ENCODE data around the gene PEX19.
"Not testable (repeated sequence)": the region's sequence is repeated elsewhere in the genome, so short reads cannot be mapped to it uniquely, and the experiment has no call there.

The PEX19 gene, protein sequence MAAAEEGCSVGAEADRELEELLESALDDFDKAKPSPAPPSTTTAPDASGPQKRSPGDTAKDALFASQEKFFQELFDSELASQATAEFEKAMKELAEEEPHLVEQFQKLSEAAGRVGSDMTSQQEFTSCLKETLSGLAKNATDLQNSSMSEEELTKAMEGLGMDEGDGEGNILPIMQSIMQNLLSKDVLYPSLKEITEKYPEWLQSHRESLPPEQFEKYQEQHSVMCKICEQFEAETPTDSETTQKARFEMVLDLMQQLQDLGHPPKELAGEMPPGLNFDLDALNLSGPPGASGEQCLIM

DNA sequence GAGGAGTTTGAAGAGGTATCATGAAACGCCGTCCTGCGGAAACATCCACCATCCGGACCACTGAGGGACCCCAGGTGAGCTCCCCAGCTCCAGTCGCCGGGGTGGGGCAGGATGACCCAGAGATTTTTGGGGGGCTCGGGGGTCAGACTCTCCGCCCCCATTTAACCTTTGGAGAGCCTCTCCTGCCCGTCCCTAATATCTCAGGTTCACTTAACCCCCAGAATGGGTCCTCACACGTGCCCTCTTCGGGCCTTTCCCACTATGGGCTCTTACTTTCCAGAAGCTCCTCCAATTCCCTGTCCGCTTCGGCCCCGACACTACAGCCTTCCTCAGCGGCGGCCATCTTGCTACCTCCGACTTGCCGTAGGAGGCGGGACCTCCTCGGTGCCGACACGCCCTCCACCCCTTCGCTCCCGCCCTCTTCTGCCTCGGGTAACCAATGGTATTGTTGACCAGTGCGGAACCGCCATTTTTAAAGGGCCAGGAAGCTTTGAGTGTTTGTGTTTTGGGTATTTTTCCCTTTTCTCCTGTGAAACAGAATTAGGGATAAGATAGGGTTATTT is at the start of gene PEX19:
Gene PEX19 (minus strand): TSS at position 352 of the 563 bp plus-strand sequence. CDS start 9 bp downstream, at position 343.
- peak; percentile 83 for DNase-seq (ENCODE audit: low read depth)

- DNase-seq (ENCODE audit: low read depth), result no peak
Observed at GRCh38 chr1:160332516-160332915, 47.6 kb upstream of the PEX19 start.

GRCh38 chr1:160330119-160330518 is 45.2 kb upstream of the PEX19 start:
- no peak for DNase-seq (ENCODE audit: low read depth)

- no peak for DNase-seq (ENCODE audit: low read depth)
Observed at GRCh38 chr1:160328184-160328583, 43.3 kb upstream of the PEX19 start.

GRCh38 chr1:160326418-160326817 is 41.5 kb upstream of the PEX19 start:
- no peak for DNase-seq (ENCODE audit: low read depth)

DNA sequence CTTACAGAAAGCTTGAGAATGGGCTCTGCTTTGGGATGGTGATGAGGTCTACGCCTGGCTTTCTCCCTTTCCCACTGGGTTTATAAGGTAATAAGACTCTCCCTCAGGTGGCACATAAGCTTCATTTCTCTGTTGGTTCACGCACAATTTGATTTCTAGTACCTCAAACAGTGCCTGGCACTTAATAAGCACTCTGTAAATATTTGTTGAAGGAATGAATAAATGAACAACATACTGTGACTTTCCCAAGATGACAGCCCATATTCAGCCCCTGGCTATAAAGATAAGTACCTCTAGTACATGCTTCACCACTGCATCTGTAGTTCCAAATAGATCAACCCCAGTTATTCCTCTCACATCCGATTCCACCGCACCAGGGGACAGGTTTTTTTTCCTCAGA is 40.3 kb upstream of the PEX19 start:
- DNase-seq (ENCODE audit: low read depth), result no peak

GRCh38 chr1:160322831-160323230 is 37.9 kb upstream of the PEX19 start:
- no peak for DNase-seq (ENCODE audit: low read depth)

GRCh38 chr1:160315359-160315758 is 30.4 kb upstream of the PEX19 start:
- no peak for DNase-seq (ENCODE audit: low read depth)

- no peak for DNase-seq (ENCODE audit: low read depth)
Observed at GRCh38 chr1:160309571-160309970, 24.6 kb upstream of the PEX19 start.

DNA sequence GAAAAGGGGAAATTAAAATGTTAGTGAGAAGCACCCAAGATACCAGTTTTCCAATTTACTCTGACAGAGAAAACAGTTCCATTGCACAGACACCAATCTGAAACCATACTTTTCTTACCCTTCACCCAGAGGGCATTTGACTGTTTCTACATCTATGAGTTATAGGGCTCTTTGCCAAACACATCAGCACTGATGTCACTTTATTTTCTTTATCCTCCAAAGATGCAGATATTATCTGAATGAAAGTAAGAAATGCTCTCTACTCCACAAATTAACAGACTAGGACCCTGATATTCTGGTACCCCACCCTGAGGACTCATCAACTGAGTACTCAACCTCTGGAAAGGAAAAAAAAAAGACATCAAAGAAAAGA is 24.2 kb upstream of the PEX19 start:
- peak; percentile 10 for DNase-seq (ENCODE audit: low read depth)

DNA sequence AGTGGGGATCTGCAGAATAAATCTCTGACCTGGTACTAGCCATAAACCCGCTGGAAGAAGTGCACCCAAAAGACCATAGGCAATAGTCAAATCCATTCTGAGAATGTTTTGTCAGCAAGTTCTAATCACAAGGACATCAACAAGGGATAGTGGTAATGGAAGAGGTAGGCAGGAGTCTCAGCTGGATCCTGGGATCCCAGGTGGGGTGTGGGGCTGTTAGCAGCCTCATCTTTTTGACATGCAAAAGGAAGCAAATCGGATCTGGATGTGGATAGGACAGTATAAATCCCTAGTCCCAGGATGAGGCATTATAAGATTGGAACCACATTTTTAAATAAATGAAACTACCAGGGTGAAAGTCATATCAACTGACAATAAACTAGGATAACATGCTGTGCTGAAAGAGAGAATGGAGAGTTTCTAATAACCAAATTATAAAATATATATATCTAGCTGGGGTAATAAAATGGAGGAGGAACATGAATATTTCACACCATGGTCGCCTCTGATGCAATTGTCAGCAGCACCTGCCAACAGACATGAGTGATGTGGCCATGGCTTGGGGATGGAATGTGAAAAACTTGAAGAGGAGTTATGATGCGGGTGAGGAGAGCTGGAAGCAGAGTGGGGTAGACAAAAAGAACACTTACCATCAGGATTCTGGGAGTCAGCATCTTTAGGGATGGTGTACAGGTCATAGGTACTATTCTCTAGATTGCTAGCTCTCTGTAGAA is 23.7 kb upstream of the PEX19 start:
- DNase-seq (ENCODE audit: low read depth), result no peak

DNA sequence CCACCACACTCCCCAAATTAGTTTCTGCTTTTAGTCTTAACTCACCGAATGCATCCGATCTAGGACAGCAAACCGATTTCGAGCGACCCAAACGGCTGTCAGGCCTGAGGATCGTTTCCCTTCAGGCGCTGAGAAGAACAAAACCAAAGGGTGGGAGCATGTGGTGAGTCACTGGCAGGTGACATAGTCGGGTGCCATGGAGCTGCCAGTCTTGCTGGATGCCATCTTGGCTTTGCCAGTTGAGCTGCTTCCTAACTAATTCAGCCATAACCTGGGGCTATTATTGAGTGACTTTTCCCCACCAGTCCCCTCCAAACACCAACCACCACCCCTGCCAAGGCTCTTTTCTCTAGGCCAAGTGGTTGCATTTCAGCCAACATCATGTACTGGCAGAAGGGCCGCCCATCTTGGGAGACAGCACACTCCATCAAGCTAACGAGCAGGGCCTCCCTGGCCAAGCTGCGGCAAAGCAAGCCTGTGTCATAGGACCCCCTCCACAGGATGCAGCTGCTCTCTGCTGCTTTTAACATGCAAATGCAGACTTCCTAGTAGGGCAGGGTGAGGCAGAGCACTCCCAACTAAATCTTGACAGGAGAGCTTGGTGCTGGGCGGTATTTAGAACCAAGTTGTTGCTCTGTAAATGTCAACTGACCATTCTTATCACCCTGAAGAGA is 22.3 kb upstream of the PEX19 start:
- DNase-seq (ENCODE audit: low read depth), result no peak

GRCh38 chr1:160300173-160300572 is 15.2 kb upstream of the PEX19 start:
- no peak for DNase-seq (ENCODE audit: low read depth)

GRCh38 chr1:160296036-160296435 is 11.1 kb upstream of the PEX19 start:
- no peak for DNase-seq (ENCODE audit: low read depth)

DNA sequence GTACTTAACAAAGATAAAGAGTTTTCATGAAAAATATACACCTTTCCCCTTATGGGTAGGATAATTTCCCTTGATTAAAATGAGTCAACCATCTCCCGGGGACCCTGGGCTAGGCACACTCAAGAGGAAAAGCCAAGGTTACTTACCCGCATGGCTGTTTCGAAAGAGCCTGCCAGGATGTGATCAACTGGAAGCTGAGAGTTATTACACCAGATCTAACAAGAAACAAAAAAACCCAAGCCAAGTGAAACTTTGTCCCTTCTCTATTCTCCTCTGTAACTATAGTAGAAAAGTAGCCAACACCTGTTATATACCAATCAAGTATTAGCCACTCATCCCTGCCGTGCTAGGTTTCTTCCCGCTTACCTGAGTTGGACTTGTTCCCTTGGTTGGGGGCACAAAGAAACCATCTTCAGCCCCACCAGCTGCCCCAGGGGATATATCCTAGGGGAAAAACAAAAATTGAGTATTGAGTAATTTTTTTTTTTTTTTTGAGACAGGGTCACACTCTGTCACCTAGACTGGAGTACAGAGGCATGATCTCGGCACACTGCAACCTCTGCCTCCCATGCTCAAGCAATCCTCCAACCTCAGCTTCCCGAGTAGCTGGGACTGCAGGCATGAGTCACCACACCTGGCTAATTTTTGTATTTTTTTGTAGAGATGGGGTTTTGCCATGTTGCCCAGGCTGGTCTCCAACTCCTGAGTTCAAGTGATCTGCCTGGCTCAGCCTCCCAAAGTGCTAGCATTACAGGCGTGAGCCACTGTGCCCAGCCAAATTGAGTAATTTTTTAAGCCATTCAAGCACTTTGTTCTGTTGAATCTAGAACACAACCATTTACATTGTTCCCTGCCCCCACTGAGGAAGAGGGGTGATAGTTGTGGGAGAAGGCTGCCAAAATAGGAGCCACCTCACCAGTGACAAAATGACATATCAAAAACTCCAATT is 8.4 kb upstream of the PEX19 start:
- DNase-seq (ENCODE audit: low read depth), result no peak

GRCh38 chr1:160291248-160292220 is 6.6 kb upstream of the PEX19 start:
- peak; percentile 33 for DNase-seq (ENCODE audit: low read depth)

- not testable (repeated sequence) for DNase-seq (ENCODE audit: low read depth)
Observed at GRCh38 chr1:160287769-160288168, 2.8 kb upstream of the PEX19 start.

GRCh38 chr1:160285506-160285905 is 573 bp upstream of the PEX19 start:
- no peak for DNase-seq (ENCODE audit: low read depth)

DNA sequence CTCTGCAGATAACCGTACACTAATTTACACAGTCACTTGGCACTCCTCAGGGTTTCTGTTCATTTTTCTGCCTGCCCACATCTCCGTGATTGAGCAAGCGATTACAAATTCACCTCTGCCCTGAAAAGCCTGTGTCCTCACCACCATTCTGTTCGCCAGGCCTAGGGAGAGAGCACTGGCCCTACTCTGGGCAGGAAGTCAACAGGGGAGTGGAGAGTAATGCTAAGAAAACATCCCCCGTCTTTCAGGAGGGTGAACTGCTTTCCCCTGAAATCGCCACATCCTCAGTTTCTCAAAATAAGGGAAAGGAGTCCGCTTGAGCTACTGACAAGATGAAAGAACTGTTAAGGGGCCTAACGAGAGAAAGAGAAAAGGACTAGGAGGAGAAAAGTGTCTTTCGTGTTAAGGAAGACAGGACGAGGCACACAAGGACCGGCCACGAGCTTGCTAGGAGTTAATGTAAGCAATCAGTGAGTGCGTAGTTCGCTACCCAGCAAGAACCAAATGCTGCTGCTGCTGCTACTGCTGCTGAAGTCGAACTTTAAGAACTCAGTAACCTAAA is 632 bp downstream of the PEX19 start:
- peak; percentile 57 for DNase-seq (ENCODE audit: low read depth)

- no peak for DNase-seq (ENCODE audit: low read depth)
Observed at GRCh38 chr1:160282807-160283206, 2.1 kb downstream of the PEX19 start.

All from GM04504 (cell line).